Mucosa of gallbladder (tissue), 1 donor: ENCODE data around the gene RNPEP. TPM values are rescaled to one million over a fixed set of nuclear protein-coding genes. Genes with fewer than 3 reads are reported as not detected.
"Not testable (repeated sequence)": the region's sequence is repeated elsewhere in the genome, so short reads cannot be mapped to it uniquely, and the experiment has no call there.

Experiments
- DNase-seq: peaks from one replicate; pipeline ENCODE4 v3.0.0-alpha.2; 2020; ENCODE audit warnings: low spot score
- total RNA-seq: library from RNA; stranded (reverse); gene quantifications from one replicate; pipeline ENCODE4 v1.2.1, GENCODE V29; 2021
- donor health status: DM: no; HTN: no; CAD: no.

RNPEP gene
- total RNA-seq, 1 donor from 2014 or later: 78.8 TPM

- DNase-seq: peak; percentile 93
These were observed 52.4 kb downstream of the RNPEP start for GRCh38 chr1:202034683-202035462.

- no peak for DNase-seq
These were observed 54.3 kb downstream of the RNPEP start for GRCh38 chr1:202036595-202037387.

GRCh38 chr1:202037706-202038296, 55.4 kb downstream of the RNPEP start:
- no peak for DNase-seq

GRCh38 chr1:202038688-202039346, 56.4 kb downstream of the RNPEP start:
- no peak for DNase-seq

- DNase-seq: no peak
These were observed 63.3 kb downstream of the RNPEP start for GRCh38 chr1:202045705-202046104.

- DNase-seq: peak; percentile 90
These were observed 63.8 kb downstream of the RNPEP start for GRCh38 chr1:202046227-202046626.

- no peak for DNase-seq
These were observed 64.6 kb downstream of the RNPEP start for GRCh38 chr1:202046748-202047708.

GRCh38 chr1:202047977-202048376, 65.5 kb downstream of the RNPEP start:
- DNase-seq: no peak

- no peak for DNase-seq
These were observed 66.7 kb downstream of the RNPEP start for GRCh38 chr1:202049129-202049528.

- DNase-seq: no peak
These were observed 71.6 kb downstream of the RNPEP start for GRCh38 chr1:202054094-202054493.

GRCh38 chr1:202054673-202055072, 72.2 kb downstream of the RNPEP start:
- DNase-seq: not testable (repeated sequence)

Other genes with a start within 250 kb of the RNPEP start
- 35.0 TPM for gene IPO9, start 153.5 kb upstream of the RNPEP start, total RNA-seq
- gene SHISA4, start 93.8 kb upstream of the RNPEP start, total RNA-seq: 29.4 TPM
- gene LMOD1, start 36.1 kb upstream of the RNPEP start, total RNA-seq: 257 TPM
- gene TIMM17A, start 27.1 kb upstream of the RNPEP start, total RNA-seq: 37.5 TPM
- gene ELF3, start 27.9 kb downstream of the RNPEP start, total RNA-seq: 517 TPM
- gene GPR37L1, start 140.3 kb downstream of the RNPEP start, total RNA-seq: 0.14 TPM
- 89.5 TPM for gene ARL8A, start 162.1 kb downstream of the RNPEP start, total RNA-seq
- 9.3 TPM for gene PTPN7, start 178.0 kb downstream of the RNPEP start, total RNA-seq
- 60.7 TPM for gene LGR6, start 211.2 kb downstream of the RNPEP start, total RNA-seq